Hematopoietic multipotent progenitor cell treated with erythropoietin and hydrocortisone succinate and interleukin-3 and kit ligand, for 6 days (in vitro differentiated cells): ENCODE measurements around the gene C10orf53.
"Not testable (repeated sequence)": the region's sequence is repeated elsewhere in the genome, so short reads cannot be mapped to it uniquely, and the experiment has no call there.

Source experiments
- DNase-seq: peaks from one replicate; pipeline ENCODE4 v3.0.0-alpha.2; 2015

The C10orf53 gene

GRCh38 chr10:49652421-49653272 lies 26.8 kb upstream of the C10orf53 start:
- DNase-seq = no peak

- DNase-seq = no peak
These were observed 26.1 kb upstream of the C10orf53 start for GRCh38 chr10:49653273-49653929.

GRCh38 chr10:49654036-49654693 lies 25.3 kb upstream of the C10orf53 start:
- no peak for DNase-seq

- no peak for DNase-seq
These were observed 24.4 kb upstream of the C10orf53 start for GRCh38 chr10:49655099-49655498.

DNA sequence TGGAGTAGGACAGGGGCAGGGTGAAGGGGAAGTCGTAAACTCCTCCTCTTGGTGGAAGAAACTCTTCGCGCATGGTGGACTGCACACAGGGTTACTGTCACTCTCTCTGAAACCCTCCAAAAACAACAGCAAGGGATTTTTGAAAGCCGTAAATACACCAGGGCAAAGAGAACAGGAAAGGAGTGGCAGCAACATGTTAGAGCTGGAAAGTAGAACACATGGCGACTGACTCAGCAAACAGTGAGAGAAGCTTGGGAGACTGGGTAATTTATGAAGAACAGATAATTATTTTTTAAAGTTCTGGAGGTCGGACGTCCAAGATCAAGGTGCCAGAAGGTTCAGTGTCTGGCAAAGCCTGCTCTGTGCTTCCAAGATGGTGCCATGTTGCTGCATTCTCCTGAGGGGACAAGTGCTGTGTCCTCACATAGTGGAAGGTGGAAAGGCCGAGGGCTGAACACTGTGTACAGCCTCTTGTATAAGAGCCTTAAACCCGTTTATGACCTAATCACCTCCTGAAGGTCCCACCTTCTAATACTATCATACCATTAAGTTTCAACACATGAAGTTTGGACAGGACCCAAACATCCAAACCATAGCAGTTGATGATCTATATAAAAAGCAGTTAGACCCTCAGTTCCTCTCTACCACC lies 22.5 kb upstream of the C10orf53 start:
- DNase-seq = no peak

GRCh38 chr10:49657606-49658005 lies 21.8 kb upstream of the C10orf53 start:
- DNase-seq = no peak

GRCh38 chr10:49661140-49661856 lies 18.2 kb upstream of the C10orf53 start:
- DNase-seq = no peak

GRCh38 chr10:49662169-49662830 lies 17.2 kb upstream of the C10orf53 start:
- DNase-seq = no peak

- no peak for DNase-seq
These were observed 15.9 kb upstream of the C10orf53 start for GRCh38 chr10:49663596-49663995.

- DNase-seq = no peak
These were observed 15.2 kb upstream of the C10orf53 start for GRCh38 chr10:49664006-49664841.

- no peak for DNase-seq
These were observed 14.6 kb upstream of the C10orf53 start for GRCh38 chr10:49664842-49665355.

GRCh38 chr10:49666054-49666615 lies 13.3 kb upstream of the C10orf53 start:
- DNase-seq = no peak

DNA sequence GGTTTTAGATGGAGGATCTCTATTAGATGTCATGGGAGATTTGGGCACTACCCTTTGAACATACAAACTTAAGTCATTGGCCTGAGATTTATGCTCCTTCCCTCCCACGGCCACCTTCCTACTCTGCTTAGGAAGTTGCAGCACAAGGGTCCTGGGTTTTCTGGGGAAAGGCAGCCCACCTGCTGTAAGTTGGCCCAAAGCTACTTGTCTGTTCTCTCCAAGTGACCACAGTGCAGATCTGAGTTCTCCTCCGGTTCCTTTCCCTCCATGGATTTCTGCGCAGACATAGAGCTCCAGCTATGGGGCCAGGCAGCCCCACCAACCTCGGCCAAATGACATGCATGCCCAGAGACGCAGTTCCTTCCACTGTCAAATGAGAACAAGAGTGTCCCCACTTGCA lies 12.8 kb upstream of the C10orf53 start:
- no peak for DNase-seq

DNA sequence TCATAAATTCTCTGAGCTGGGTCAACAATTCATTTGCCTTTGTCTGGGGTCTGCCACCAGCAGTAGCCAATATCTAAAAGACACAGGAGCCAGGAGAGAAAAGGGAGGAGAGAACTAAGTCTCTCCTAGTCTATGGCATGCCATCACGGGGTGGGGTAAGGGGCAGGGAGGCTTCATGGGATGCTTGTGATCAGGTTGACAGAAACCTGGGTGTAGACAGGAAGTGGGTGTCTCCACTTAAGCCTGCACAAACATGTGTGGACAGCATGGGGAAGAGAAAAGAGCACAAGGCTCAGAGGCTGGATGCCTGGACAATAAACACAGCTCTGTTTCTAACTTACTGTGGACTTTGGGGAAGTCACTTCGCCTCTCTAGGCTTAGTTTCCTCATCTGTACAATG lies 11.5 kb upstream of the C10orf53 start:
- DNase-seq = no peak

DNA sequence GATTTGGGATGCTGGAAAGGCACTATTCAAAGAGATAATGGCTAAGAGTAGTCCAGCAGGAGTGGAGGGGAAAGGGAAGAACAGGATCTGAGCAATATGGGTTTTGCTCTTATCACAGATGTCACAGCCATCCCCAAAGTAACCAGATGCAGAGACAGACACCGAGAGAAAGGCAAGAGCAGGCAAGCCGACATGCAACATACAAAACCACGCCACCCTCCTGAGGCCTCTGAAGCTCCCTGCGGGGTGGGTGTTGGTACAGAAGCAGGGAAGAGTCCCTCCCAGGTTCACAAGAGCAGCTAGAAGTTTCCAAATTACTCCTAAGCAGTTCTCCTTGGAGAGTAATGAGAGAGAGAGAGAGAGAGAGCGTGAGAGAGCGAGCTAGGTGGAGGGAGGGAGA lies 10.8 kb upstream of the C10orf53 start:
- no peak for DNase-seq

DNA sequence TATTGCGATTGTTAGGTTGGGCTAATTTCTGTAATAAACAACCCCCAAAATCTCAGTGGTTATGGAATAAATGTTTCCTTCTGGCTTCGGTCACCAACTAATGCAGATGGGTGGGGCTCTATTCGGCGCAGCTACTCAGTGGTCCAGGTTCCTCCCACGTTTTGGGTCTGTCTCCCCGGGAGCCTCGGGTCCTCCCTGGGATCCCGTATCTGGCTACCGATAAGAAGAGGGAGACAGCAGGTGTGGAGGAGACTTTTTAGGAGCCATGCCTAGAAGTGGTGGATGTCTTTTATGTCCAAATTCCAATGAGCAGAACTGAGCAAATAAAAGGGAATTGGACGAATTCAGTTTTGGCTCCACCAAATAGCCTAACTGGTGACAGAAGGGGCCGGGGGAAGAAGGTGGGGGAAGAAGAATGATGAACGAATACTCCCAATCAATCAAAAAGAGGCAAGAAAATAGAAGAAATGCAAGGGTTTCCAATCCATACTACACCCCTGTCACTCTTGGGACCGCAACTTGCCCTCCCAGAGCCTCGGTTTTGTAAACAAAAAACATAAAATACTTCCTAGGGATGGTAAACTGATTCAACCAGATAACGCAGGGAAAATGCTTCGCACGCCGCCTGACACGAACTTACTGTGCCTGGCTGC lies 498 bp upstream of the C10orf53 start:
- DNase-seq = no peak

DNA sequence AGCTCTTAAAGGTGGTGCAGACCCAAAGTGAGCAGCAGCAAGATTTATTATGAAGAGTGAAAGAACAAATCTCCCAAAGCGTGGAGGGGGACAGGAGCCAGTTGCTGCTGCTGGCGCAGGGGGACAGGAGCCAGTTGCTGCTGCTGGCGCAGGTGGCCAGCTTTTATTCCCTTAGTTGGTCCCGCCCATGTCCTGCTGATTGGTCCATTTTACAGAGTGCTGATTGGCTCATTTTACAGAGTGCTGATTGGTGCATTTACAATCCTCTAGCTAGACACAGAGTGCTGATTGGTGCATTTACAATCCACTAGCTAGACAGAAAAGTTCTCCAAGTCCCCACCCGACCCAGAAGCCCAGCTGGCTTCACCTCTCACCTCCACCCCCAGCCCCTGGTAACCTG lies 3.0 kb downstream of the C10orf53 start:
- not testable (repeated sequence) for DNase-seq

DNA sequence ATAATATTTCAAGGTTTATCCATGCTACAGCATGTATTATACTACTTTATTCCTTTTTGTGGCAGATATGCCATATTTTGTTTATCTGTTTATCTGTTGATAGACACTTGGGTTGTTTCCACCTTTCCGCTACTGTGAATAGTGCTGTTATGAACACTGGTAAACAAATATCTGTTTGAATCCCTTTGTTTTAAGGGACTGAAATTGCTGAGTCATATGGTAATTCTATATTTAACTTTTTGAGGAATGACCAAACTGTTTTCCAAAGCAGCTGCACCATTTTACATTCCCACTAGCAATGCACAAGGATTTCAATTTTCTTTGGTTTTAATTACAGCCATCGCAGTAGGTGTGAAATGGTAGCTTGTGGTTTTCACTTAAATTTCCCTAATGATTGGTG lies 3.4 kb downstream of the C10orf53 start:
- DNase-seq = no peak

DNA sequence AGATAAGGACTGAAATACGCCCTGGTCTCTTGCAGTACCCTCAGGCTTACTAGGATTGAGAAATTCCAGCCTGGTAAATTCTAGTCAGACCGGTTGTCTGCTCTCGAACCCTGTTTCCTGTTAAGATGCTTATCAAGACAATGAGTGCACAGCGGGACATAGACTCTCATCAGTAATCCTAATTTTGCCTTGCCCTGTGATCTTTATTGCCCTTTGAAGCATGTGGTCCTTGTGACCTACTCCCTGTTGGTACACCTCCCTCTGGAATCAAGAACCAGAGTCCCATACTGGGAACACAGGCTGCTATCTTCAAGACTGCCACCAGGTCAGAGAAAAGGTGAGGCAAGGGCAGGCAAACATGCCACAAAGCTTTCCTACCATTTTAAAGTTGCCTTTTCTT lies 7.2 kb downstream of the C10orf53 start:
- DNase-seq = no peak

DNA sequence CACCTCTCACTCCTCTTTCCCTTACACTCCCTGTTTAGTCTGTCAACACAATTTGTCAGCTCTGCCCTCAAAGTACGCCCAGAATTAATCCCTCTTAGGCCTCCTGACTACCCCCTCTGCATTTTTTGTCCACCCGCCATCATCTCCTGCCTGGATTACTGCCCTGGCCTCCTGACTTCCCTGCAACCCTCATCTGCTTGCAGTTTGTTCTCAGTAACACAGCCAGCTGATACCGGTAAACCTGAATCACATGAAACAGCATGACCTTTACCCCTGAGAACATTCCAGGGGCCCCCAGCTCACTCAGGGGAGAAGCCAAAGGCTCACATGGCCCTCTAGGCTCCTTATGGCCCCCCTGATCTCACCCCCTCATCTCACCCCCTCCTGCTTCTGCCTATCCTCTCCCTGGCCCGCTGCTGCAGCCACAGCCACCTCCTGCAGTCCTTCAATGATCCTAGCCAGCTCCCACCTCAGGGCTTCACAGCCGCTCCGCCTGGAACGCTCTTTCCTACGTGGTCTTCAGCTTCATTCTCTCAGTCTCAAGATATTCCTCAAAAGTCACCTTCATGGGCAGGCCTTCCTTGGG lies 8.9 kb downstream of the C10orf53 start:
- no peak for DNase-seq
